ENCODE data around the gene DIAPH3. TPM values are rescaled to one million over a fixed set of nuclear protein-coding genes. Genes with fewer than 3 reads are reported as not detected.

The DIAPH3 gene
- total and polyA plus RNA-seq, 2 of the 8 experiments (the other 6 are each of a cell fraction or from before 2014, with no cell fraction given) = 8.0 to 30.8 TPM

DNA sequence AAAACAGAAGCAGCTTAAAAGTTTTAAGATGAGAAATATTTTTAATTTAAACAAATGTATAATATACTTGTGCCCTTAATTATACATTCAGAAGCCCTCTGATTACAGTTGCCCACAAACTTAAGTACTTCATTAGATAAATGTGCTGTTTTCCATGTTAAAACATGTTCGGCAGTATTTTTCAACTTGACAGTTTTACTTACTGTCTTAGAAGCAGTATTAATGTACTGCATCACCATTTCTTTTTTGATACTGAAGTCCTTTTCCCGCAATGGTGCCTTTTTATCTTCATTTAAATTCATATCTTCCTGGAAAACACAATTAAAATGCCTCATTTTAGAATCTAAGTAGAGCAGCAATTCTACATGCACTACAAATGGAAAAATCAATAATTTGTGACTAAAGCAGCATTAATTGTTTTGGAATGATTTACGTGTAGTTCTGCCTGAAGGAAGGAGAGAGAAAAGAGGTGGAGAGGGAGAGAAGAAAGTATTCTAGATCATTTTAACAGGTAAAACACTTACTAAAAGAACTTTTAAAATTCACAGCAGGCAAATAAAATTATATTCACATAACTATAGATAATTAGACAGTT, 70.2 kb downstream of the DIAPH3 start (continued):
- TF ChIP-seq HDAC2 (IDR thresholded peaks at IDR 0.05; ENCODE audit: borderline replicate concordance in 1 of 2, low read depth in 2 of 2, low read length in 2 of 2) (no peak), JUND (IDR thresholded peaks at IDR 0.05; ENCODE audit: low read length) (no peak)
- TF ChIP-seq, protein P1, sequence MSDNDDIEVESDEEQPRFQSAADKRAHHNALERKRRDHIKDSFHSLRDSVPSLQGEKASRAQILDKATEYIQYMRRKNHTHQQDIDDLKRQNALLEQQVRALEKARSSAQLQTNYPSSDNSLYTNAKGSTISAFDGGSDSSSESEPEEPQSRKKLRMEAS (IDR thresholded peaks at IDR 0.05) = no peak

Measured in H1 (cell line).